Measurements from ENCODE around the gene ADCY2.

DNA sequence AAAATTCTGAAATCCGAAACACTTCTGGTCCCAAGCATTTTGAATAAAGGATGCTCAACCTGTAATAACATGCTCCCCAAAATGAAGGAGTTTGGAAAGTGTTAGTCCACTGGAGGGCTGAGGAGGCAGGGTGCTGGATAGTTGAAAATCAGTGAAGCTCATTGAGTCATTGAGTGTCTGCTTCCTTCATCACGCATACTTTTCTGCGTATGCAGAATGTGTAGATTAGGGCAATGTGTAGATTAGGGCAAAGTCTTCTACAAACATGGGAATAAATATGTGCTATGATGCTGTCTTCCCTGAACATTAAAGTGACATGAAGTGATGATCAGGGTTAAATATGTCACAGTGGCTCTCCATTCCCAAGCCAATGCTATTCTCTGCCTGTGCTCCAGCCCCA lies 261.2 kb downstream of the ADCY2 start:
- no peak for TF ChIP-seq DPF2 (IDR thresholded peaks at IDR 0.05)
- TF ChIP-seq HDGF (IDR thresholded peaks at IDR 0.05) = no peak
- no peak for TF ChIP-seq POLR2AphosphoS5 (IDR thresholded peaks at IDR 0.05; ENCODE audit: control insufficient read depth, insufficient read depth, low read depth, low read length)
- TF ChIP-seq POLR2A (conservative IDR thresholded peaks at IDR 0.05) = no peak

Measured in K562 (cell line).